Loucy (cell line): ENCODE measurements around the gene FAM131A.

Source experiments
- CTCF ChIP-seq: fragments of 200-600 bp; sonication (generic); conservative IDR thresholded peaks from 2 replicates; pipeline ENCODE4 v1.5.1; 2014; ENCODE audit warnings: mild to moderate bottlenecking, antibody characterized with exemption, low read length
- EZH2phosphoT487 ChIP-seq: fragments of 200-600 bp; IDR thresholded peaks from 2 replicates; pipeline ENCODE4 v1.6.1; 2018; ENCODE audit warnings: antibody characterized with exemption, mild to moderate bottlenecking, moderate library complexity, borderline replicate concordance

DNA sequence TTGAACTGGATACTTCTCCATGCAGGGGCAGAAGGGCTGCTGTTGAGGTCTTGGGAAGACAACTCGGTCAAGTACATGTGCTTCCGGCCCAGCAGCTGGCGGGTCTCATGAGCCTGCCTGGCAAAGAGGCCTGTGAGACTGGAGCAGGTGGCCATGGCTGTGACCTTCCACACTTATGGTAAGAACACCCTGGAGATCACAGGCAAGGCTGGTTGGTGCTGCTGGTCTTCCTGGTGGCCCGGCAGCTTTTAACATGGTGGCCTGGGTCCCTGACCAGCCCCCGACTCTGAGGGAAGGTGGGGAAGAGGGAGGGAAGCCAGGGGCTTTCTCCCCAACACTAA is 57.9 kb downstream of the FAM131A start:
- TF ChIP-seq CTCF (no peak), EZH2phosphoT487 (no peak)
